K562 (cell line): ENCODE measurements around the gene PRMT3. TPM values are rescaled to one million over a fixed set of nuclear protein-coding genes. Genes with fewer than 3 reads are reported as not detected.

Experiments
- BHLHE40 ChIP-seq: IDR thresholded peaks from 2 replicates; pipeline ENCODE4 v1.6.1; 2011; ENCODE audit warnings: low read length, improper control_type of control experiment
- ESRRA ChIP-seq: fragments of 450-650 bp; IDR thresholded peaks from 2 replicates; pipeline ENCODE4 v1.6.1; 2014; ENCODE audit warnings: low read depth, mild to moderate bottlenecking, moderate library complexity, borderline replicate concordance
- ETV1 ChIP-seq: fragments of 450-650 bp; conservative IDR thresholded peaks from 2 replicates; pipeline ENCODE4 v1.6.1; 2016; ENCODE audit warnings: missing genetic modification characterization, control low read depth, low read depth, missing compliant biosample characterization
- GTF2F1 ChIP-seq: IDR thresholded peaks from 2 replicates; pipeline ENCODE4 v1.6.1; 2011; ENCODE audit warnings: low read depth, low read length, improper control_type of control experiment
- HNRNPUL1 ChIP-seq: fragments of 200-400 bp; formaldehyde crosslinking; IDR thresholded peaks from 2 replicates; pipeline ENCODE4 v1.6.1; 2017; ENCODE audit warnings: low read length
- MAFK ChIP-seq: IDR thresholded peaks from 2 replicates; pipeline ENCODE4 v1.6.1; 2011; ENCODE audit warnings: low read length, improper control_type of control experiment
- MCM2 ChIP-seq: fragments of 450-650 bp; IDR thresholded peaks from 2 replicates; pipeline ENCODE4 v1.6.1; 2017; ENCODE audit warnings: low read depth, mild to moderate bottlenecking
- NBN ChIP-seq: fragments of 450-650 bp; IDR thresholded peaks from 2 replicates; pipeline ENCODE4 v1.6.1; 2016; ENCODE audit warnings: low read depth, mild to moderate bottlenecking
- NCOA2 ChIP-seq, 2 experiments: fragments of 450-650 bp; IDR thresholded peaks; 2 replicates each; pipeline ENCODE4 v1.6.1; 2018; ENCODE audit warnings: mild to moderate bottlenecking in 2 of 2, moderate library complexity in 1 of 2; ENCODE audit not compliant: partially characterized antibody in 2 of 2
- NFE2L1 ChIP-seq: fragments of 450-650 bp; IDR thresholded peaks from 2 replicates; pipeline ENCODE4 v1.6.1; 2016; ENCODE audit warnings: missing genetic modification characterization, low read depth, mild to moderate bottlenecking, missing compliant biosample characterization, moderate library complexity, borderline replicate concordance
- RFX5 ChIP-seq: IDR thresholded peaks from 2 replicates; pipeline ENCODE4 v1.6.1; 2011; ENCODE audit warnings: low read depth, mild to moderate bottlenecking, improper control_type of control experiment, low read length
- ZC3H4 ChIP-seq: sonication (generic); formaldehyde crosslinking; IDR thresholded peaks from 2 replicates; pipeline ENCODE4 v1.9.0; 2021; ENCODE audit warnings: missing genetic modification reagents, borderline replicate concordance
- ZNF217 ChIP-seq: sonication (generic); formaldehyde crosslinking; IDR thresholded peaks from 2 replicates; pipeline ENCODE4 v1.8.0; 2022; ENCODE audit warnings: mild to moderate bottlenecking, missing genetic modification reagents
- ZNF436 ChIP-seq: fragments of 250-450, 450-650 bp; sonication (Bioruptor Pico); formaldehyde crosslinking; IDR thresholded peaks from 2 replicates; pipeline ENCODE4 v1.7.0; 2020; ENCODE audit warnings: mild to moderate bottlenecking
- ZNF717 ChIP-seq: fragments of 250-450 bp; sonication (Bioruptor Pico); IDR thresholded peaks from 2 replicates; pipeline ENCODE4 v1.5.0; 2021
- ZNF76 ChIP-seq: fragments of 250-450 bp; sonication (Bioruptor Pico); IDR thresholded peaks from 2 replicates; pipeline ENCODE4 v1.4.0; 2020; ENCODE audit warnings: mild to moderate bottlenecking, moderate library complexity, borderline replicate concordance
- polyA plus RNA-seq, 8 experiments: library from polyadenylated mRNA; depleted of rRNA in 4 of 8; stranded (reverse) in 5 of 8; unstranded in 3 of 8; fragments of >200 nt; fragmentation: Nextera tagmentation in 2 of 8; fragmentation: Illumina TruSeq in 1 of 8; extraction: Ambion mirVana in 2 of 8; extraction: Trizol in 1 of 8; gene quantifications; 2 replicates each; pipeline versions ENCODE4 v1.2.1 to v1.2.3, GENCODE V29; 2011 to 2014; ENCODE audit warnings: inconsistent platforms in 1 of 8, missing spikeins in 1 of 8
- total RNA-seq, 7 experiments: library from RNA; depleted of rRNA in 6 of 7; stranded (reverse); fragments of >200 nt in 6 of 7; fragmentation: Illumina TruSeq in 2 of 7; extraction: Trizol in 2 of 7; gene quantifications; 2 replicates each; pipeline versions ENCODE4 v1.2.1 to v1.2.3, GENCODE V29; 2011 to 2021; ENCODE audit warnings: low replicate concordance in 1 of 7
- TF ChIP-seq, protein P1 (sequence below): conservative IDR thresholded peaks from 2 replicates; pipeline ENCODE4 v1.6.1; 2011; ENCODE audit warnings: low read depth, mild to moderate bottlenecking, low read length; ENCODE audit not compliant: control insufficient read depth
- TF ChIP-seq, protein P2 (sequence below): fragments of 250-450 bp; sonication (Bioruptor Pico); IDR thresholded peaks from 2 replicates; pipeline ENCODE4 v1.5.0; 2022; ENCODE audit warnings: mild to moderate bottlenecking
- TF ChIP-seq, protein P3 (sequence below): sonication (generic); formaldehyde crosslinking; IDR thresholded peaks from 2 replicates; pipeline ENCODE4 v1.8.0; 2023; ENCODE audit warnings: mild to moderate bottlenecking, missing genetic modification reagents
- TF ChIP-seq, protein P4 (sequence below): fragments of 200-800 bp; sonication (Bioruptor generic); IDR thresholded peaks from 2 replicates; pipeline ENCODE4 v1.6.1; 2017; ENCODE audit warnings: missing genetic modification characterization, missing compliant biosample characterization

The PRMT3 gene
- total and polyA plus RNA-seq, 9 of the 15 experiments (the other 6 are each of a cell fraction or from before 2014, with no cell fraction given) = 24.0 to 62.1 (median 44.7) TPM

DNA sequence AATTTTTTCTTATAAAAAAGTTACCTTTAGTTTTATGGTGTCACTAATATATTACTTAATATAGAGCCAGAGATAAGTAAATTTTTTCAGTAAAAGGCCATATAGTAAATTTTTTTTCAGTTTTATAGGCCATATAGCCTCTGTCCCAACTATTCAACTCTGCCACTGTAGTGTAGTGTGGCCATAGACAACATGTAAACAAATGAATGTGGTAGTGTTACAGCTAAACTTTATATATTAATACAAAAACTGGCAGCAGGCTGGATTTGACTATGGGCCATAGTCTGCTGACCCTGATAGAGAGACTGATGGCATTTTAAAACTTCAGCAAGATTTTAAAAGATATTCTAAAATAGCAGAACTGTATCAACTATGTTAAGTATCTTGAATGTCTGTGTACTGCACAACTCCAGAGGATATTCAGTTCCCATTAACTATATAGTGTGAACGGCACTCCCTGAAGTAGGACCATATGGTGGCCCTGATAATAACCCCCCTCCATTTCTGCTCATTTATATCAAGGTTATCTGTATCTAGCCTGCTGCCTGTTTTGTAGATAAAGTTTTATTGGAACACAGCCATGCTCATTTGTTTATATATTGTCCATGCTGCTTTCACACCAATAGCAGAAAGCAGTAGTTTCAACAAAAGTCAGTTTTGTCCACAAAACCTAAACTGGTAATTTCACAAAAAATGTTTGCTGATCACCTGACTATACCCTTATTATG is 71.6 kb downstream of the PRMT3 start (continued):
- TF ChIP-seq ESRRA (peak; percentile 74; the same call in 1 of the 2 replicates), NBN (peak; percentile 91), GTF2F1 (no peak), ZC3H4 (CRISPR knock-in tag) (no peak), NFE2L1 (tag) (no peak), HNRNPUL1 (no peak), BHLHE40 (peak; percentile 65; the same call in 1 of the 2 replicates), MCM2 (no peak), ETV1 (tag) (no peak), ZNF717 (CRISPR knock-in tag) (no peak), ZNF436 (CRISPR knock-in tag) (no peak), NCOA2 (IDR thresholded peaks at IDR 0.05; ENCODE audit: partially characterized antibody in 2 of 2) (peak in 1 of 2 experiments; percentile 71), ZNF217 (CRISPR knock-in tag) (no peak), RFX5 (no peak), MAFK (no peak), ZNF76 (CRISPR knock-in tag) (no peak)
- TF ChIP-seq, protein P1, sequence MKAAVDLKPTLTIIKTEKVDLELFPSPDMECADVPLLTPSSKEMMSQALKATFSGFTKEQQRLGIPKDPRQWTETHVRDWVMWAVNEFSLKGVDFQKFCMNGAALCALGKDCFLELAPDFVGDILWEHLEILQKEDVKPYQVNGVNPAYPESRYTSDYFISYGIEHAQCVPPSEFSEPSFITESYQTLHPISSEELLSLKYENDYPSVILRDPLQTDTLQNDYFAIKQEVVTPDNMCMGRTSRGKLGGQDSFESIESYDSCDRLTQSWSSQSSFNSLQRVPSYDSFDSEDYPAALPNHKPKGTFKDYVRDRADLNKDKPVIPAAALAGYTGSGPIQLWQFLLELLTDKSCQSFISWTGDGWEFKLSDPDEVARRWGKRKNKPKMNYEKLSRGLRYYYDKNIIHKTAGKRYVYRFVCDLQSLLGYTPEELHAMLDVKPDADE = no peak
- TF ChIP-seq, protein P2, sequence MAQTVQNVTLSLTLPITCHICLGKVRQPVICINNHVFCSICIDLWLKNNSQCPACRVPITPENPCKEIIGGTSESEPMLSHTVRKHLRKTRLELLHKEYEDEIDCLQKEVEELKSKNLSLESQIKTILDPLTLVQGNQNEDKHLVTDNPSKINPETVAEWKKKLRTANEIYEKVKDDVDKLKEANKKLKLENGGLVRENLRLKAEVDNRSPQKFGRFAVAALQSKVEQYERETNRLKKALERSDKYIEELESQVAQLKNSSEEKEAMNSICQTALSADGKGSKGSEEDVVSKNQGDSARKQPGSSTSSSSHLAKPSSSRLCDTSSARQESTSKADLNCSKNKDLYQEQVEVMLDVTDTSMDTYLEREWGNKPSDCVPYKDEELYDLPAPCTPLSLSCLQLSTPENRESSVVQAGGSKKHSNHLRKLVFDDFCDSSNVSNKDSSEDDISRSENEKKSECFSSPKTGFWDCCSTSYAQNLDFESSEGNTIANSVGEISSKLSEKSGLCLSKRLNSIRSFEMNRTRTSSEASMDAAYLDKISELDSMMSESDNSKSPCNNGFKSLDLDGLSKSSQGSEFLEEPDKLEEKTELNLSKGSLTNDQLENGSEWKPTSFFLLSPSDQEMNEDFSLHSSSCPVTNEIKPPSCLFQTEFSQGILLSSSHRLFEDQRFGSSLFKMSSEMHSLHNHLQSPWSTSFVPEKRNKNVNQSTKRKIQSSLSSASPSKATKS = no peak
- TF ChIP-seq, protein P3, sequence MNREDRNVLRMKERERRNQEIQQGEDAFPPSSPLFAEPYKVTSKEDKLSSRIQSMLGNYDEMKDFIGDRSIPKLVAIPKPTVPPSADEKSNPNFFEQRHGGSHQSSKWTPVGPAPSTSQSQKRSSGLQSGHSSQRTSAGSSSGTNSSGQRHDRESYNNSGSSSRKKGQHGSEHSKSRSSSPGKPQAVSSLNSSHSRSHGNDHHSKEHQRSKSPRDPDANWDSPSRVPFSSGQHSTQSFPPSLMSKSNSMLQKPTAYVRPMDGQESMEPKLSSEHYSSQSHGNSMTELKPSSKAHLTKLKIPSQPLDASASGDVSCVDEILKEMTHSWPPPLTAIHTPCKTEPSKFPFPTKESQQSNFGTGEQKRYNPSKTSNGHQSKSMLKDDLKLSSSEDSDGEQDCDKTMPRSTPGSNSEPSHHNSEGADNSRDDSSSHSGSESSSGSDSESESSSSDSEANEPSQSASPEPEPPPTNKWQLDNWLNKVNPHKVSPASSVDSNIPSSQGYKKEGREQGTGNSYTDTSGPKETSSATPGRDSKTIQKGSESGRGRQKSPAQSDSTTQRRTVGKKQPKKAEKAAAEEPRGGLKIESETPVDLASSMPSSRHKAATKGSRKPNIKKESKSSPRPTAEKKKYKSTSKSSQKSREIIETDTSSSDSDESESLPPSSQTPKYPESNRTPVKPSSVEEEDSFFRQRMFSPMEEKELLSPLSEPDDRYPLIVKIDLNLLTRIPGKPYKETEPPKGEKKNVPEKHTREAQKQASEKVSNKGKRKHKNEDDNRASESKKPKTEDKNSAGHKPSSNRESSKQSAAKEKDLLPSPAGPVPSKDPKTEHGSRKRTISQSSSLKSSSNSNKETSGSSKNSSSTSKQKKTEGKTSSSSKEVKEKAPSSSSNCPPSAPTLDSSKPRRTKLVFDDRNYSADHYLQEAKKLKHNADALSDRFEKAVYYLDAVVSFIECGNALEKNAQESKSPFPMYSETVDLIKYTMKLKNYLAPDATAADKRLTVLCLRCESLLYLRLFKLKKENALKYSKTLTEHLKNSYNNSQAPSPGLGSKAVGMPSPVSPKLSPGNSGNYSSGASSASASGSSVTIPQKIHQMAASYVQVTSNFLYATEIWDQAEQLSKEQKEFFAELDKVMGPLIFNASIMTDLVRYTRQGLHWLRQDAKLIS (CRISPR knock-in tag) = no peak
- TF ChIP-seq, protein P4, sequence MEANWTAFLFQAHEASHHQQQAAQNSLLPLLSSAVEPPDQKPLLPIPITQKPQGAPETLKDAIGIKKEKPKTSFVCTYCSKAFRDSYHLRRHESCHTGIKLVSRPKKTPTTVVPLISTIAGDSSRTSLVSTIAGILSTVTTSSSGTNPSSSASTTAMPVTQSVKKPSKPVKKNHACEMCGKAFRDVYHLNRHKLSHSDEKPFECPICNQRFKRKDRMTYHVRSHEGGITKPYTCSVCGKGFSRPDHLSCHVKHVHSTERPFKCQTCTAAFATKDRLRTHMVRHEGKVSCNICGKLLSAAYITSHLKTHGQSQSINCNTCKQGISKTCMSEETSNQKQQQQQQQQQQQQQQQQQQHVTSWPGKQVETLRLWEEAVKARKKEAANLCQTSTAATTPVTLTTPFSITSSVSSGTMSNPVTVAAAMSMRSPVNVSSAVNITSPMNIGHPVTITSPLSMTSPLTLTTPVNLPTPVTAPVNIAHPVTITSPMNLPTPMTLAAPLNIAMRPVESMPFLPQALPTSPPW (CRISPR knock-in tag) = peak; percentile 93
